Activated CD4-positive, alpha-beta memory T cell treated with anti-CD3 and anti-CD28 coated beads, Interleukin-2, amount 10 ng/mL, durations not matched to agents 7 days and 5 days (primary cell): ENCODE data around the gene PLA2G7. TPM values are rescaled to one million over a fixed set of nuclear protein-coding genes. Genes with fewer than 3 reads are reported as not detected.
"Not testable (repeated sequence)": the region's sequence is repeated elsewhere in the genome, so short reads cannot be mapped to it uniquely, and the experiment has no call there.

Experiments
- CTCF ChIA-PET: fragments of 350-600 bp; sonication (Branson Sonifier 250); formaldehyde crosslinking; loops from one replicate; lab custom pipeline; 2021; ENCODE audit warnings: antibody characterized with exemption, inconsistent platforms; lab: Charles Lee
- POLR2A ChIA-PET: fragments of 350-600 bp; sonication (Branson Sonifier 250); formaldehyde crosslinking; loops from one replicate; lab custom pipeline; 2021; ENCODE audit warnings: antibody characterized with exemption; lab: Charles Lee
- DNase-seq: peaks from one replicate; pipeline ENCODE4 v3.0.0-alpha.2; 2020
- H3K27ac Mint-ChIP-seq: one replicate; pipeline ENCODE4 v1.8.0; 2021; ENCODE audit warnings: mild to moderate bottlenecking, mixed read lengths
- H3K27me3 Mint-ChIP-seq: one replicate; pipeline ENCODE4 v1.8.0; 2021; ENCODE audit warnings: mixed read lengths
- H3K36me3 Mint-ChIP-seq: one replicate; pipeline ENCODE4 v1.8.0; 2021; ENCODE audit warnings: low read depth, mixed read lengths
- H3K4me1 Mint-ChIP-seq: one replicate; pipeline ENCODE4 v1.8.0; 2021; ENCODE audit warnings: mixed read lengths
- H3K4me3 Mint-ChIP-seq: one replicate; pipeline ENCODE4 v1.8.0; 2021; ENCODE audit warnings: mild to moderate bottlenecking, mixed read lengths
- H3K9me3 Mint-ChIP-seq: one replicate; pipeline ENCODE4 v1.8.0; 2021; ENCODE audit warnings: mixed read lengths
- total RNA-seq, 2 experiments: library from RNA; stranded (reverse); gene quantifications; one replicate each; pipeline ENCODE4 v1.2.3, GENCODE V29; 2021

PLA2G7 gene
- total RNA-seq, 2 experiments from 2014 or later, result not detected

GRCh38 chr6:46760925-46761324, 25.8 kb upstream of the PLA2G7 start:
- no peak overlapping the region for H3K4me3 Mint-ChIP-seq
- no peaks in the 10 kb centered on the region for H3K9me3 Mint-ChIP-seq
- CTCF ChIA-PET, result no interaction called here
- POLR2A ChIA-PET, result no interaction called here
- no peaks in the 10 kb centered on the region for H3K27me3 Mint-ChIP-seq
- DNase-seq, result no peak
- H3K36me3 Mint-ChIP-seq, result no peaks in the 10 kb centered on the region
- no peaks in the 10 kb centered on the region for H3K4me1 Mint-ChIP-seq
- H3K27ac Mint-ChIP-seq, result no peak overlapping the region

- no peaks in the 10 kb centered on the region for H3K27me3 Mint-ChIP-seq
- no peak overlapping the region for H3K27ac Mint-ChIP-seq
- DNase-seq, result no peak
- H3K36me3 Mint-ChIP-seq, result no peaks in the 10 kb centered on the region
- no peaks in the 10 kb centered on the region for H3K9me3 Mint-ChIP-seq
- H3K4me1 Mint-ChIP-seq, result no peaks in the 10 kb centered on the region
- CTCF ChIA-PET, result no interaction called here
- POLR2A ChIA-PET, result no interaction called here
- H3K4me3 Mint-ChIP-seq, result no peak overlapping the region
These were observed 24.0 kb upstream of the PLA2G7 start for GRCh38 chr6:46758960-46759753.

GRCh38 chr6:46757214-46757596, 22.0 kb upstream of the PLA2G7 start:
- no peaks in the 10 kb centered on the region for H3K27me3 Mint-ChIP-seq
- ChIA-PET CTCF (no interaction called here), POLR2A (no interaction called here)
- H3K9me3 Mint-ChIP-seq, result no peaks in the 10 kb centered on the region
- no peak overlapping the region for H3K4me3 Mint-ChIP-seq
- H3K4me1 Mint-ChIP-seq, result no peaks in the 10 kb centered on the region
- no peak for DNase-seq
- no peaks in the 10 kb centered on the region for H3K36me3 Mint-ChIP-seq
- no peak overlapping the region for H3K27ac Mint-ChIP-seq

DNA sequence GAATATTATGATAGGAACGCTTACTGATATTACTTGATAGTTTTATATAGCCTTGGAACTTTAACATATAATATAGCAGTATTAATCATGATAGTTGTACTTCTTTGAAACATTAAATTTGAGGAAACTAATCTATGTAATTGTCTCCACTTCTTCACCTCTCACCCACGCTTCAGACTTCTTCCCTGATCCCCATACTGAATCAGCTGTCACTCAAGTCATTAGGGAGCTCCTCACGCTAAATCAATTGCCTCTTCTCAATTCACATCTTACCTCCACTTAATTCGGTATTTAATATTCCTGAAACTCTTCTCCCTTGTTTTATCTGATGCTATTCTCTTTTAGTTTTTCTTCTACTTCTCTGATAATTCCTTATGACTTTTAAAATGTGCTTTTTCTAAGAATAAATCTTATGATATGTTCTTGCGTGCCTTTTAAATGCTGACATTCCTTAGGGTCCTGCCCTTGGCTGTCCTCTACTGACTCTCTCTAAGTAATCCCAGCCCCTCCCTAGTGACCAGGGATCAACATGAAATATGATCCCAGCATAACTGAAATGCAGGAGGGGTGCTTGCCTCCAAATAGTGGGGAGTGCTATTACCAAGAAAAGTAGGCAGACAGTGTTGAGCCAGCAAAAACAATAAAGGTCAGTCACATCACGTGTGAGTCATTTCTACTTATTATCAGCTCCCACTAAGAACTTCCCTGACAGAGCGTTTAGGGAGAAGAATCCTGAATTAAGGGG, 21.5 kb upstream of the PLA2G7 start:
- Mint-ChIP-seq H3K9me3 (no peaks in the 10 kb centered on the region), H3K4me1 (no peaks in the 10 kb centered on the region), H3K36me3 (no peaks in the 10 kb centered on the region), H3K27me3 (no peaks in the 10 kb centered on the region), H3K4me3 (no peak overlapping the region), H3K27ac (no peak overlapping the region)
- no peak for DNase-seq
- ChIA-PET CTCF (no interaction called here), POLR2A (no interaction called here)

DNA sequence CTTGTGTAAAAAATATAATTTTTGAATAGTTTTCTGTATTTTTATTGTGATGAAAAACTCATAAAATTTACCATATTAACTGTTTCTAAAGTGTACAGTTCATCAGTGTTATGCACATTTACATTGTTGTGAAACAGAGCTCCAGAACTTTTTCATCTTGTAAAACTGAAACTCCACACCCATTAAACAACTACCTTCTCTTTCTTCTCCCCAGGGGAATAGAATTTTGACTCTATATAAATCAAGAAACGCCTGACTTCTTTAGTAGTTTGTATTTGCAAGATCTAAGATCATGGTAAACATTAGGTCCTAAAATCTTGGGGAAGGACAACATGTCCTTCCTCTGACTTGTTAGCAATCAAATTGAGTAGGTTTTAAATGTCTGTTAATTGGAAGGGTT, 20.7 kb upstream of the PLA2G7 start:
- Mint-ChIP-seq H3K4me1 (no peaks in the 10 kb centered on the region), H3K27ac (no peak overlapping the region), H3K36me3 (no peaks in the 10 kb centered on the region), H3K9me3 (no peaks in the 10 kb centered on the region), H3K27me3 (no peaks in the 10 kb centered on the region), H3K4me3 (no peak overlapping the region)
- DNase-seq, result no peak
- ChIA-PET CTCF (no interaction called here), POLR2A (no interaction called here)

DNA sequence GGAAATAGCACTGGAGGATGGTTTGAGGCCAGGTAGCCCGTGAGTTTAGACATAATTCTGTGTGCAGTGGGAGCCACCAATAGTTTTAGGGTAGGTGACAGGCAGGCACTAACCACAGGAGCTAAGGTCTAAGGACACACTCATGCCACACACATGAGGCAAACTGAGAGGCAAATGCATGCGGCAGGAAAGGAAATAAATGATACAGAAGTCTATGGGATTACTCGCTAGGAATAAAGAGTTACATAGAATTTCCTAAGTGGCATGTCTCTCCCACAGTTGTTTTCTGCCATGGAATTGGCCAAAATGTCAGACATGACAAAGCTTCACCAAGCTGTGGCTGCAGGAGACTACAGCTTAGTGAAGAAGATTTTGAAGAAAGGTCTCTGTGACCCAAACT, 16.5 kb upstream of the PLA2G7 start:
- Mint-ChIP-seq H3K36me3 (no peaks in the 10 kb centered on the region), H3K27me3 (no peaks in the 10 kb centered on the region), H3K9me3 (no peaks in the 10 kb centered on the region), H3K4me3 (no peak overlapping the region), H3K27ac (no peak overlapping the region), H3K4me1 (no peaks in the 10 kb centered on the region)
- ChIA-PET CTCF (no interaction called here), POLR2A (no interaction called here)
- no peak for DNase-seq

DNA sequence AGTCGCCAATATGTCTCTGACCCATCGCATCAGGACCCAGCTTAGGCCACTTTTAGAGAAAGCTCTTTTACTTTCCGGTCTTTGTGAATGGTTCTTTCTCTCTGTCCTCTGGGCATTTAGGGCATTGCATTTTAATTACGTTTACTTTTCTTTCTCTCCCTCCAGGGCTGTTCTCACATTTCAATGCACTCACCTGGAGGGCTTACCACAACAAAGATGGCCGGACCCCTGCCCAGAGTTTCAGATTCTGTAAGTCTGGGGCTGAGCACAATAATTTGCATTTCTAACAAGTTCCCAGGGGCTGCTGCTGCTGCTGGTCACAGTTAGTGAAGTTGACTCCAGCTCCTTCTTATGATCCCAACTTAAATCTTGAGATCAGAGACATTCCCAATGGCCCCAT, 14.6 kb upstream of the PLA2G7 start:
- Mint-ChIP-seq H3K4me3 (no peak overlapping the region), H3K27ac (no peak overlapping the region), H3K36me3 (no peaks in the 10 kb centered on the region), H3K4me1 (no peaks in the 10 kb centered on the region), H3K27me3 (no peaks in the 10 kb centered on the region), H3K9me3 (no peaks in the 10 kb centered on the region)
- POLR2A ChIA-PET, result no interaction called here
- CTCF ChIA-PET, result no interaction called here
- no peak for DNase-seq

- H3K36me3 Mint-ChIP-seq, result no peaks in the 10 kb centered on the region
- no peak overlapping the region for H3K4me3 Mint-ChIP-seq
- no peak overlapping the region for H3K27ac Mint-ChIP-seq
- no peaks in the 10 kb centered on the region for H3K27me3 Mint-ChIP-seq
- no peaks in the 10 kb centered on the region for H3K4me1 Mint-ChIP-seq
- no peak for DNase-seq
- ChIA-PET CTCF (no interaction called here), POLR2A (no interaction called here)
- H3K9me3 Mint-ChIP-seq, result no peaks in the 10 kb centered on the region
These were observed 13.8 kb upstream of the PLA2G7 start for GRCh38 chr6:46748940-46749503.

- Mint-ChIP-seq H3K36me3 (no peaks in the 10 kb centered on the region), H3K4me1 (no peaks in the 10 kb centered on the region), H3K27ac (no peak within 1 kb of the TSS), H3K27me3 (no peaks in the 10 kb centered on the region), H3K4me3 (no peak within 1 kb of the TSS), H3K9me3 (no peaks in the 10 kb centered on the region)
- DNase-seq, result no peak
- CTCF ChIA-PET, result no interaction called here
- POLR2A ChIA-PET, result no interaction called here
These were observed 11.5 kb upstream of the PLA2G7 start, which contains the start of gene ANKRD66 for GRCh38 chr6:46746696-46747095. TSS of gene ANKRD66 (plus strand) at chr6:46746933. CDS start at chr6:46751949, 5,016 bp downstream.

- Mint-ChIP-seq H3K4me3 (no peak overlapping the region), H3K36me3 (no peaks in the 10 kb centered on the region), H3K27me3 (no peaks in the 10 kb centered on the region), H3K9me3 (no peaks in the 10 kb centered on the region), H3K27ac (no peak overlapping the region), H3K4me1 (no peaks in the 10 kb centered on the region)
- POLR2A ChIA-PET, result no interaction called here
- CTCF ChIA-PET, result no interaction called here
- DNase-seq, result no peak
These were observed 10.8 kb upstream of the PLA2G7 start for GRCh38 chr6:46745973-46746372.

- CTCF ChIA-PET, H3K9me3 Mint-ChIP-seq, H3K27ac Mint-ChIP-seq, H3K27me3 Mint-ChIP-seq, H3K36me3 Mint-ChIP-seq, H3K4me1 Mint-ChIP-seq, H3K4me3 Mint-ChIP-seq, POLR2A ChIA-PET, DNase-seq: not testable (repeated sequence)
These were observed 9.1 kb upstream of the PLA2G7 start for GRCh38 chr6:46744159-46744725.

- H3K4me1 Mint-ChIP-seq, result no peaks in the 10 kb centered on the region
- H3K9me3 Mint-ChIP-seq, result no peaks in the 10 kb centered on the region
These were observed 8.4 kb upstream of the PLA2G7 start for GRCh38 chr6:46743425-46744158.

GRCh38 chr6:46741910-46742309, 6.7 kb upstream of the PLA2G7 start:
- Mint-ChIP-seq H3K4me1 (no peaks in the 10 kb centered on the region), H3K27me3 (peaks cover 11% of the 10 kb centered on the region), H3K27ac (no peak overlapping the region), H3K9me3 (no peaks in the 10 kb centered on the region), H3K4me3 (no peak overlapping the region), H3K36me3 (no peaks in the 10 kb centered on the region)
- DNase-seq, result no peak
- ChIA-PET POLR2A (no interaction called here), CTCF (no interaction called here)

More at GRCh38 chr6:46743425-46744158, 8.4 kb upstream of the PLA2G7 start:
- CTCF ChIA-PET, result no interaction called here
- no peaks in the 10 kb centered on the region for H3K27me3 Mint-ChIP-seq
- H3K27ac Mint-ChIP-seq, result no peak overlapping the region
- no peaks in the 10 kb centered on the region for H3K36me3 Mint-ChIP-seq
- DNase-seq, result no peak
- POLR2A ChIA-PET, result no interaction called here
- no peak overlapping the region for H3K4me3 Mint-ChIP-seq
